SHP77 (cell line): ENCODE measurements around the gene KLC3.
"Not testable (repeated sequence)": the region's sequence is repeated elsewhere in the genome, so short reads cannot be mapped to it uniquely, and the experiment has no call there.

Source experiments
- DNase-seq, 2 experiments: peaks; one replicate each; lab custom pipeline; 2025; lab: John Stamatoyannopoulos, UW

Gene KLC3

GRCh38 chr19:45315304-45315703 lies 25.2 kb upstream of the KLC3 start:
- DNase-seq: no peak

GRCh38 chr19:45320997-45321775 lies 19.4 kb upstream of the KLC3 start:
- no peak for DNase-seq

- DNase-seq: peak in 1 of 2 experiments; percentile 37
Measured at GRCh38 chr19:45321848-45322247, 18.7 kb upstream of the KLC3 start.

- DNase-seq: peak; percentile 49 to 70
Measured at GRCh38 chr19:45322311-45322710, 18.2 kb upstream of the KLC3 start.

GRCh38 chr19:45322744-45323281 lies 17.7 kb upstream of the KLC3 start, which contains the start of gene CKM:
Gene CKM, minus strand, starts transcription at chr19:45322875. Its CDS starts 3,162 bp downstream, at chr19:45319713.
- DNase-seq: no peak

GRCh38 chr19:45323671-45324081 lies 16.9 kb upstream of the KLC3 start:
- no peak for DNase-seq

- no peak for DNase-seq
Measured at GRCh38 chr19:45324349-45324907, 16.1 kb upstream of the KLC3 start.

GRCh38 chr19:45327404-45328143 lies 13.0 kb upstream of the KLC3 start:
- DNase-seq: no peak

GRCh38 chr19:45331411-45331810 lies 9.1 kb upstream of the KLC3 start:
- peak; percentile 55 to 65 for DNase-seq

- DNase-seq: no peak
Measured at GRCh38 chr19:45333609-45334303, 6.8 kb upstream of the KLC3 start.

- not testable (repeated sequence) for DNase-seq
Measured at GRCh38 chr19:45334881-45335280, 5.7 kb upstream of the KLC3 start.

- DNase-seq: no peak
Measured at GRCh38 chr19:45336696-45337251, 3.8 kb upstream of the KLC3 start.

- DNase-seq: no peak
Measured at GRCh38 chr19:45339629-45340028, 921 bp upstream of the KLC3 start.

- no peak for DNase-seq
Measured at GRCh38 chr19:45340899-45341453, 426 bp downstream of the KLC3 start.

GRCh38 chr19:45342911-45343310 lies 2.4 kb downstream of the KLC3 start:
- DNase-seq: no peak

GRCh38 chr19:45344621-45345505 lies 4.3 kb downstream of the KLC3 start:
- DNase-seq: no peak

- DNase-seq: no peak
Measured at GRCh38 chr19:45345506-45345860, 4.9 kb downstream of the KLC3 start.

- peak; percentile 51 to 60 for DNase-seq
Measured at GRCh38 chr19:45346449-45346848, 5.9 kb downstream of the KLC3 start.

GRCh38 chr19:45347570-45348366 lies 7.2 kb downstream of the KLC3 start:
- no peak for DNase-seq
